ENCODE measurements around the gene ALX3.

- TF ChIP-seq POLR2AphosphoS5 (IDR thresholded peaks at IDR 0.05; ENCODE audit: low read length) (no peak), CHD2 (IDR thresholded peaks at IDR 0.05; ENCODE audit: borderline replicate concordance, low read depth, low read length) (no peak), SMARCA5 (IDR thresholded peaks at IDR 0.05) (no peak)
These were observed 21.3 kb upstream of the ALX3 start for GRCh38 chr1:110091791-110092190.

All from GM12878 (cell line).